ENCODE measurements around the gene ARID1B.

- TF ChIP-seq ZNF512 (CRISPR knock-in tag; IDR thresholded peaks at IDR 0.05; ENCODE audit: borderline replicate concordance) (no peak), ZNF121 (CRISPR knock-in tag; IDR thresholded peaks at IDR 0.05) (no peak), ZNF317 (CRISPR knock-in tag; IDR thresholded peaks at IDR 0.05; ENCODE audit: borderline replicate concordance, low read depth) (no peak), PRDM15 (CRISPR knock-in tag; IDR thresholded peaks at IDR 0.05) (no peak), CTCF (IDR thresholded peaks at IDR 0.05) (no peak), STAT6 (CRISPR knock-in tag; conservative IDR thresholded peaks at IDR 0.05; ENCODE audit: low read depth) (no peak), MLX (CRISPR knock-in tag; IDR thresholded peaks at IDR 0.05) (no peak), TCF7 (CRISPR knock-in tag; IDR thresholded peaks at IDR 0.05; ENCODE audit: low read depth) (no peak), FOXJ3 (CRISPR knock-in tag; IDR thresholded peaks at IDR 0.05; ENCODE audit: borderline replicate concordance) (no peak), NFYB (CRISPR knock-in tag; conservative IDR thresholded peaks at IDR 0.05; ENCODE audit: low read depth) (no peak)
Observed at GRCh38 chr6:156809034-156809433, 31.9 kb downstream of the ARID1B start.
